OCI-M1 (cell line): ENCODE results near the gene PIK3R4.

Experiments
- DNase-seq: peaks from one replicate; lab custom pipeline; 2025; lab: John Stamatoyannopoulos, UW

The PIK3R4 gene

GRCh38 chr3:130640027-130640426 lies 106.6 kb downstream of the PIK3R4 start:
- DNase-seq: no peak

DNA sequence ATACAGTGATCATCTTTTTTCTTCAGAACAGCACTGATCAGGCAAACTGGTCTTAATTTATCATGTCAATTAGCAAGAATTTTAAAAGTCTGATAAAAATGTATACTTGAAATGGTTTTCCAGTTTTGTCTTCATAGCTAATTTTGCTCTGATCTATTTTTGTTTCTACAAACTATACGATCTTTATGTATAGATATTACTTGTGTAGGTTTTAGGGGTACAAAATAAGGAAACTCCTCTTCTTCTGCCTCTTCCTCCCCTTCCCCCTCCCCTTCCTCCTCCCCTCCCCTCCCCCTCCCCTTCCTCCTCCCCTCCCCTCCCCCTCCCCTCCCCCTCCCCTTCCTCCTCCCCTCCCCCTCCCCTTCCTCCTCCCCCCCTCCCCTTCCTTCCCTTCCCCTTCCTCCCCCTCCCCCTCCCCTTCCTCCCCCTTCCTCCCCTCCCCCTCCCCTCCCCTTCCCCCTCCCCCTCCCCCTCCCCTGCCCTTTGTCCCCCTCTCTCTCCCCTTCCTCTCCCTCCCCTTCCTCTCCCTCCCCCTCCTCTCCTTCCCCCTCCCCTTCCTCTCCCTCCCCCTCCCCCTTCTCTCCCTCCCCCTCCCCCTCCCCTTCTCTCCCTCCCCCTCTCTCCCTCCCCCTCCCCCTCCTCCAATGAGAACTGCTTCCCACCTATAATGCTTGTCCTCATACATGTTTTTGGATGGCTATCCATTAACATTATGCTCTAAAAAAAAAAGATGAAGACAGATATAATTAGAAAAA lies 110.0 kb downstream of the PIK3R4 start:
- no peak for DNase-seq

- DNase-seq: no peak
These were observed 110.7 kb downstream of the PIK3R4 start for GRCh38 chr3:130635978-130636377.

- DNase-seq: no peak
These were observed 111.3 kb downstream of the PIK3R4 start for GRCh38 chr3:130635285-130635684.
